A673 (cell line): ENCODE results near the gene AGER.

Experiments used
- CTCF ChIP-seq: fragments of 300-800, 200-600 bp; sonication (generic); conservative IDR thresholded peaks from 2 replicates; pipeline ENCODE4 v1.5.1; 2017; ENCODE audit warnings: low read depth, mild to moderate bottlenecking, antibody characterized with exemption, low read length, moderate library complexity, mixed read lengths
- EZH2 ChIP-seq: fragments of 200-600 bp; sonication (generic); IDR thresholded peaks from 2 replicates; pipeline ENCODE4 v1.6.1; 2017; ENCODE audit warnings: borderline replicate concordance, low read depth, mild to moderate bottlenecking, mixed read lengths, antibody characterized with exemption, low read length; ENCODE audit not compliant: poor library complexity, severe bottlenecking

GRCh38 chr6:32177183-32177787, 6.8 kb downstream of the AGER start:
- TF ChIP-seq CTCF (no peak), EZH2 (no peak)
